HL-60 (cell line): Measurements from ENCODE around the gene PPARGC1A.

ENCODE experiments used
- DNase-seq, 2 experiments: peaks; one replicate each; pipeline ENCODE4 v3.0.0-alpha.2; 2010 to 2020; ENCODE audit warnings: low read depth in 1 of 2, low spot score in 1 of 2
- H3K27ac ChIP-seq: fragments of 250-450 bp; sonication (Bioruptor Pico); replicated peaks from 2 replicates; pipeline ENCODE4 v1.5.1; 2020; ENCODE audit warnings: mild to moderate bottlenecking, moderate library complexity
- H3K27me3 ChIP-seq: fragments of 250-450 bp; sonication (Bioruptor Pico); 2 replicates; pipeline ENCODE4 v1.5.1; 2021; ENCODE audit warnings: mild to moderate bottlenecking, moderate library complexity; ENCODE audit not compliant: insufficient read depth, poor library complexity, severe bottlenecking
- H3K4me3 ChIP-seq: replicated peaks from 2 replicates; pipeline ENCODE4 v1.5.1; 2011; ENCODE audit warnings: mild to moderate bottlenecking, control low read depth, low read length; ENCODE audit not compliant: insufficient read depth
- GABPA ChIP-seq: IDR thresholded peaks from 2 replicates; pipeline ENCODE4 v1.6.1; 2012; ENCODE audit warnings: low read depth
- POLR2AphosphoS5 ChIP-seq: IDR thresholded peaks from 2 replicates; pipeline ENCODE4 v1.6.1; 2012; ENCODE audit warnings: low read depth
- SPI1 ChIP-seq: IDR thresholded peaks from 2 replicates; pipeline ENCODE4 v1.6.1; 2012; ENCODE audit warnings: low read depth, mild to moderate bottlenecking, borderline replicate concordance
- TF ChIP-seq, protein P1 (sequence below): IDR thresholded peaks from 2 replicates; pipeline ENCODE4 v1.6.1; 2012; ENCODE audit warnings: low read depth; ENCODE audit not compliant: insufficient replicate concordance
- TF ChIP-seq, protein P2 (sequence below): IDR thresholded peaks from one replicate; pipeline ENCODE4 v1.5.1; 2011; ENCODE audit warnings: low read length, control low read depth, inconsistent platforms; ENCODE audit not compliant: insufficient read depth

PPARGC1A gene

DNA sequence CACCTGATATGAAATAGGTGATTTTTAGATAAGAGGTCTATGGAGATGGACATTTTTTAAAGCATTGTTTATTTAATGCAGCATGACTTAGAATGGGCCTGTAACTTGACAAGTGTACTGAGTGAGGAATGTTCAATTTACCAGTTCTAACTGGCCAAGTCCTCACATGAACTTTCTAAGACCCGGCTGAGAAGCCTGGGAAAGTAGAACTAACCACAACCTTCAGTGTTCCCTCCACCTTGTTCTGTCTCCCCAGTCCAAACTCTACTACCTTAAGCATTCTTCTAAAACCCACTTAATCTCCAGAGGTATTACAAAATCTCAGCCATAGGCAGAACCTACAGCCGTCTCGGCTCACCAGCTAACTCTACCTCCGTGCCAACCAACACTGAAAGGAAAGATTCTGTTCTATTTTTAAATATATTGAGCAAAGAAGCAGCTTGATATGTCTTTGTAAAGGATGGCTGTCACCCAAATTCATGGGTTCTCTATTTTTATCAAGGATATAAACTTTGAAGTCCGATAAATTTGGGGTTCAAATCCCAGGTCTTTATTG lies 6.8 kb downstream of the PPARGC1A start:
- Histone ChIP-seq H3K27me3 (peaks cover under 1% of the 10 kb centered on the region), H3K4me3 (no peak overlapping the region), H3K27ac (no peak overlapping the region)
- no peak for DNase-seq
- TF ChIP-seq POLR2AphosphoS5 (no peak), SPI1 (no peak), GABPA (no peak)
- TF ChIP-seq, protein P1, sequence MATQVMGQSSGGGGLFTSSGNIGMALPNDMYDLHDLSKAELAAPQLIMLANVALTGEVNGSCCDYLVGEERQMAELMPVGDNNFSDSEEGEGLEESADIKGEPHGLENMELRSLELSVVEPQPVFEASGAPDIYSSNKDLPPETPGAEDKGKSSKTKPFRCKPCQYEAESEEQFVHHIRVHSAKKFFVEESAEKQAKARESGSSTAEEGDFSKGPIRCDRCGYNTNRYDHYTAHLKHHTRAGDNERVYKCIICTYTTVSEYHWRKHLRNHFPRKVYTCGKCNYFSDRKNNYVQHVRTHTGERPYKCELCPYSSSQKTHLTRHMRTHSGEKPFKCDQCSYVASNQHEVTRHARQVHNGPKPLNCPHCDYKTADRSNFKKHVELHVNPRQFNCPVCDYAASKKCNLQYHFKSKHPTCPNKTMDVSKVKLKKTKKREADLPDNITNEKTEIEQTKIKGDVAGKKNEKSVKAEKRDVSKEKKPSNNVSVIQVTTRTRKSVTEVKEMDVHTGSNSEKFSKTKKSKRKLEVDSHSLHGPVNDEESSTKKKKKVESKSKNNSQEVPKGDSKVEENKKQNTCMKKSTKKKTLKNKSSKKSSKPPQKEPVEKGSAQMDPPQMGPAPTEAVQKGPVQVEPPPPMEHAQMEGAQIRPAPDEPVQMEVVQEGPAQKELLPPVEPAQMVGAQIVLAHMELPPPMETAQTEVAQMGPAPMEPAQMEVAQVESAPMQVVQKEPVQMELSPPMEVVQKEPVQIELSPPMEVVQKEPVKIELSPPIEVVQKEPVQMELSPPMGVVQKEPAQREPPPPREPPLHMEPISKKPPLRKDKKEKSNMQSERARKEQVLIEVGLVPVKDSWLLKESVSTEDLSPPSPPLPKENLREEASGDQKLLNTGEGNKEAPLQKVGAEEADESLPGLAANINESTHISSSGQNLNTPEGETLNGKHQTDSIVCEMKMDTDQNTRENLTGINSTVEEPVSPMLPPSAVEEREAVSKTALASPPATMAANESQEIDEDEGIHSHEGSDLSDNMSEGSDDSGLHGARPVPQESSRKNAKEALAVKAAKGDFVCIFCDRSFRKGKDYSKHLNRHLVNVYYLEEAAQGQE, result no peak
- TF ChIP-seq, protein P2, sequence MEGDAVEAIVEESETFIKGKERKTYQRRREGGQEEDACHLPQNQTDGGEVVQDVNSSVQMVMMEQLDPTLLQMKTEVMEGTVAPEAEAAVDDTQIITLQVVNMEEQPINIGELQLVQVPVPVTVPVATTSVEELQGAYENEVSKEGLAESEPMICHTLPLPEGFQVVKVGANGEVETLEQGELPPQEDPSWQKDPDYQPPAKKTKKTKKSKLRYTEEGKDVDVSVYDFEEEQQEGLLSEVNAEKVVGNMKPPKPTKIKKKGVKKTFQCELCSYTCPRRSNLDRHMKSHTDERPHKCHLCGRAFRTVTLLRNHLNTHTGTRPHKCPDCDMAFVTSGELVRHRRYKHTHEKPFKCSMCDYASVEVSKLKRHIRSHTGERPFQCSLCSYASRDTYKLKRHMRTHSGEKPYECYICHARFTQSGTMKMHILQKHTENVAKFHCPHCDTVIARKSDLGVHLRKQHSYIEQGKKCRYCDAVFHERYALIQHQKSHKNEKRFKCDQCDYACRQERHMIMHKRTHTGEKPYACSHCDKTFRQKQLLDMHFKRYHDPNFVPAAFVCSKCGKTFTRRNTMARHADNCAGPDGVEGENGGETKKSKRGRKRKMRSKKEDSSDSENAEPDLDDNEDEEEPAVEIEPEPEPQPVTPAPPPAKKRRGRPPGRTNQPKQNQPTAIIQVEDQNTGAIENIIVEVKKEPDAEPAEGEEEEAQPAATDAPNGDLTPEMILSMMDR, result no peak

DNA sequence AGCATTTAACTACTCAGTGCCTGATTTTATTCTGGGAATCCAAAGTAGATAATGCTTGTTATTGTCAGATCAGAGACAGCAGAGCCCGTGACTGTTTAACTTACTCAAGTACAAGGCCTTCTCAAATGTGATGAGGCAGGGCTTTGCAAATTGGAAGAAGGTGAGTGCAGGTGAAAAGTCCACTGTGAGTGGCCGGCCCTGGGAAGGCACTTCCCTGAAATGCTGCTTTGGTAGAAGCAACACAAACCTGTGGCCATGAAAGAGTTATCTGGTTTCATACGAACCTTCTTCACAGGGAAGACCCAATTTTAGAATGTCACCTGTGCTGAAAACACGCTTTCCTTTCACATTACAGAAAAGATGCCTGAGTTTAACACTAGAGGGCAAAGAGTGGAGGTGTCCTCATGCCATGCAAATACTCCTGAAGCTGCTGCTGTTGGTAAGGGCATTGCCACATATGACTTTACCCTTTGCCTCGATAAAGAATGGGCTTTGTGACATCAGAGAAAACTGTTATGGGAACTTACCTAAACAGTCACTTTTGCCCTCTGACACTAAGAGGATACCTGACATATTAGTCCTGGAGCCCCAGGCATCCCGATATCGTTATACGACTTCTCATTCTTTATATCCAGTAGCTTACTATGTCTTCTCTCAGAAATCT lies 8.0 kb downstream of the PPARGC1A start:
- TF ChIP-seq, protein P1, result no peak
- TF ChIP-seq SPI1 (no peak), GABPA (no peak), POLR2AphosphoS5 (no peak)
- TF ChIP-seq, protein P2, result no peak
- no peak for DNase-seq
- Histone ChIP-seq H3K27me3 (no peaks in the 10 kb centered on the region), H3K4me3 (no peak overlapping the region), H3K27ac (no peak overlapping the region)

GRCh38 chr4:23881052-23881501 lies 8.8 kb downstream of the PPARGC1A start:
- peak in 1 of 2 experiments; percentile 7 for DNase-seq
- H3K27me3 ChIP-seq, result no peaks in the 10 kb centered on the region
- no peak overlapping the region for H3K27ac ChIP-seq
- TF ChIP-seq SPI1 (no peak), POLR2AphosphoS5 (no peak), GABPA (no peak)
- TF ChIP-seq, protein P2, result no peak
- TF ChIP-seq, protein P1, result no peak
- no peak overlapping the region for H3K4me3 ChIP-seq
